Duodenal mucosa (tissue), 2 donors: Measurements from ENCODE around the gene PTPRH.

Experiments
- H3K27ac ChIP-seq: one replicate; pipeline ENCODE4 v1.7.0; 2013; ENCODE audit warnings: low read depth, low read length
- H3K27me3 ChIP-seq, 2 donors: one replicate each; pipeline ENCODE4 v1.7.0; 2013; ENCODE audit warnings: low read length in 2 of 2, control low read depth in 1 of 2; ENCODE audit not compliant: insufficient read depth in 2 of 2, control insufficient read depth in 1 of 2
- H3K36me3 ChIP-seq, 2 donors: one replicate each; pipeline ENCODE4 v1.7.0; 2013; ENCODE audit warnings: low read length in 2 of 2, control low read depth in 1 of 2; ENCODE audit not compliant: insufficient read depth in 2 of 2, control insufficient read depth in 1 of 2
- H3K4me1 ChIP-seq, 2 donors: one replicate each; pipeline ENCODE4 v1.7.0; 2013; ENCODE audit warnings: low read length in 2 of 2, control low read depth in 1 of 2; ENCODE audit not compliant: insufficient read depth in 2 of 2, control insufficient read depth in 1 of 2
- H3K4me3 ChIP-seq, 2 donors: one replicate each; pipeline ENCODE4 v1.7.0; 2013; ENCODE audit warnings: low read length in 2 of 2, low read depth in 1 of 2
- H3K9ac ChIP-seq, 2 donors: one replicate each; pipeline ENCODE4 v1.7.0; 2013; ENCODE audit warnings: low read length in 2 of 2, low read depth in 1 of 2
- H3K9me3 ChIP-seq, 2 donors: one replicate each; pipeline ENCODE4 v1.7.0; 2013; ENCODE audit warnings: low read length in 2 of 2, control low read depth in 1 of 2; ENCODE audit not compliant: control insufficient read depth in 1 of 2

The PTPRH gene

GRCh38 chr19:55252760-55253663, 43.7 kb upstream of the PTPRH start:
- peak overlapping the region in 1 of 2 donors; percentile 62 for H3K4me3 ChIP-seq

GRCh38 chr19:55251341-55252081, 42.2 kb upstream of the PTPRH start:
- Histone ChIP-seq H3K36me3 (peaks cover 9 to 18% of the 10 kb centered on the region in 2 donors), H3K9ac (peak overlapping the region in 1 of 2 donors; percentile 33), H3K4me3 (peak overlapping the region; percentile 1 to 22), H3K9me3 (no peaks in the 10 kb centered on the region), H3K4me1 (peaks cover 62 to 70% of the 10 kb centered on the region in 2 donors), H3K27ac (peak overlapping the region; percentile 42), H3K27me3 (no peaks in the 10 kb centered on the region)

More at GRCh38 chr19:55252760-55253663, 43.7 kb upstream of the PTPRH start:
- H3K4me1 ChIP-seq = peaks cover 67 to 74% of the 10 kb centered on the region in 2 donors
- H3K9ac ChIP-seq = peak overlapping the region in 1 of 2 donors; percentile 6
- no peak overlapping the region for H3K27ac ChIP-seq
- H3K9me3 ChIP-seq = no peaks in the 10 kb centered on the region
- H3K27me3 ChIP-seq = no peaks in the 10 kb centered on the region
- peaks cover 4 to 13% of the 10 kb centered on the region in 2 donors for H3K36me3 ChIP-seq

GRCh38 chr19:55250262-55251036, 41.1 kb upstream of the PTPRH start:
- H3K9ac ChIP-seq = no peak overlapping the region
- H3K4me1 ChIP-seq = peaks cover 51 to 60% of the 10 kb centered on the region in 2 donors
- H3K4me3 ChIP-seq = no peak overlapping the region
- H3K9me3 ChIP-seq = no peaks in the 10 kb centered on the region
- H3K36me3 ChIP-seq = peaks cover 15 to 27% of the 10 kb centered on the region in 2 donors
- H3K27ac ChIP-seq = no peak overlapping the region
- no peaks in the 10 kb centered on the region for H3K27me3 ChIP-seq

- H3K4me1 ChIP-seq = peaks cover 48 to 54% of the 10 kb centered on the region in 2 donors
These were observed 40.5 kb upstream of the PTPRH start for GRCh38 chr19:55249841-55250240.

GRCh38 chr19:55248704-55249103, 39.4 kb upstream of the PTPRH start:
- Histone ChIP-seq H3K9ac (no peak overlapping the region), H3K4me1 (peaks cover 43 to 47% of the 10 kb centered on the region in 2 donors), H3K9me3 (no peaks in the 10 kb centered on the region), H3K4me3 (no peak overlapping the region), H3K36me3 (peaks cover 23 to 45% of the 10 kb centered on the region in 2 donors), H3K27ac (no peak overlapping the region), H3K27me3 (no peaks in the 10 kb centered on the region)

More at GRCh38 chr19:55249841-55250240, 40.5 kb upstream of the PTPRH start:
- Histone ChIP-seq H3K9ac (no peak overlapping the region), H3K27ac (no peak overlapping the region), H3K27me3 (no peaks in the 10 kb centered on the region), H3K9me3 (no peaks in the 10 kb centered on the region), H3K36me3 (peaks cover 15 to 33% of the 10 kb centered on the region in 2 donors), H3K4me3 (no peak overlapping the region)

GRCh38 chr19:55248166-55248675, 38.9 kb upstream of the PTPRH start:
- H3K9me3 ChIP-seq = no peaks in the 10 kb centered on the region
- no peak overlapping the region for H3K27ac ChIP-seq
- peaks cover 40 to 42% of the 10 kb centered on the region in 2 donors for H3K4me1 ChIP-seq
- H3K4me3 ChIP-seq = no peak overlapping the region
- H3K9ac ChIP-seq = no peak overlapping the region
- H3K27me3 ChIP-seq = no peaks in the 10 kb centered on the region
- H3K36me3 ChIP-seq = peaks cover 23 to 49% of the 10 kb centered on the region in 2 donors

- H3K4me3 ChIP-seq = no peak overlapping the region
- peaks cover 23 to 52% of the 10 kb centered on the region in 2 donors for H3K36me3 ChIP-seq
- H3K9me3 ChIP-seq = no peaks in the 10 kb centered on the region
- H3K27ac ChIP-seq = no peak overlapping the region
- no peaks in the 10 kb centered on the region for H3K27me3 ChIP-seq
- peaks cover 34 to 37% of the 10 kb centered on the region in 2 donors for H3K4me1 ChIP-seq
- no peak overlapping the region for H3K9ac ChIP-seq
These were observed 38.4 kb upstream of the PTPRH start for GRCh38 chr19:55247621-55248099.

GRCh38 chr19:55246462-55247451, 37.5 kb upstream of the PTPRH start:
- H3K9me3 ChIP-seq = no peaks in the 10 kb centered on the region
- H3K4me1 ChIP-seq = peaks cover 31 to 33% of the 10 kb centered on the region in 2 donors
- peaks cover 29 to 61% of the 10 kb centered on the region in 2 donors for H3K36me3 ChIP-seq
- H3K4me3 ChIP-seq = no peak overlapping the region
- no peak overlapping the region for H3K27ac ChIP-seq
- H3K27me3 ChIP-seq = no peaks in the 10 kb centered on the region
- H3K9ac ChIP-seq = no peak overlapping the region
